Tibial artery (tissue), 4 donors: ENCODE measurements around the gene SNRNP27.

ENCODE experiments used
- DNase-seq, 2 donors: peaks; one replicate each; pipeline ENCODE4 v3.0.0-alpha.2; 2019
- H3K27ac ChIP-seq, 2 donors: fragments of 200-600 bp; sonication (generic) in 1 of 2; 1 replicate in 1 of 2; 2 replicates in 1 of 2; pipeline ENCODE4 v1.5.1; 2018 to 2019; ENCODE audit warnings: mild to moderate bottlenecking in 1 of 2
- H3K27me3 ChIP-seq, 2 donors: fragments of 200-600 bp; sonication (generic) in 1 of 2; one replicate each; pipeline versions ENCODE4 v1.5.1 to v1.6.0; 2016 to 2019
- H3K36me3 ChIP-seq, 3 donors: fragments of 200-600 bp; sonication (generic) in 2 of 3; one replicate each; pipeline ENCODE4 v1.5.1; 2016 to 2019; ENCODE audit warnings: mild to moderate bottlenecking in 2 of 3
- H3K4me1 ChIP-seq, 4 donors: fragments of 200-600 bp; sonication (generic) in 2 of 4; 1 replicate in 3 of 4; 2 replicates in 1 of 4; pipeline ENCODE4 v1.5.1; 2016 to 2019
- H3K4me3 ChIP-seq, 2 donors: fragments of 200-600 bp; sonication (generic) in 1 of 2; 1 replicate in 1 of 2; 2 replicates in 1 of 2; pipeline ENCODE4 v1.5.1; 2018 to 2019; ENCODE audit warnings: mild to moderate bottlenecking in 2 of 2
- H3K9me3 ChIP-seq, 3 donors: fragments of 200-600 bp; sonication (generic) in 1 of 3; one replicate each; pipeline ENCODE4 v1.5.1; 2016 to 2019
- CTCF ChIP-seq, 2 experiments: fragments of 200-600 bp in 1 of 2; fragments of 450-650 bp in 1 of 2; IDR thresholded peaks; one replicate each; pipeline ENCODE4 v1.5.1; 2017 to 2019; ENCODE audit warnings: antibody characterized with exemption in 2 of 2, mild to moderate bottlenecking in 1 of 2, moderate library complexity in 1 of 2
- intact Hi-C: fragments of 100-400 bp; cut with DNase I; formaldehyde crosslinking; loops from one replicate; pipeline ENCODE4 v1.15.0; 2023; ENCODE audit warnings: low total_unique reads

SNRNP27 gene

GRCh38 chr2:69943000-69943842 is 49.5 kb downstream of the SNRNP27 start:
- DNase-seq = no peak
- no peak overlapping the region for H3K27ac ChIP-seq
- H3K4me1 ChIP-seq = no peaks in the 10 kb centered on the region
- no peaks in the 10 kb centered on the region for H3K27me3 ChIP-seq
- no peak overlapping the region for H3K4me3 ChIP-seq
- H3K9me3 ChIP-seq = no peaks in the 10 kb centered on the region
- intact Hi-C loops = no loop called here
- no peak for TF ChIP-seq CTCF (IDR thresholded peaks at IDR 0.05)
- H3K36me3 ChIP-seq = peaks cover 13 to 56% (median 37%) of the 10 kb centered on the region in 3 donors

GRCh38 chr2:69943843-69944525 is 50.2 kb downstream of the SNRNP27 start:
- no peak for TF ChIP-seq CTCF (IDR thresholded peaks at IDR 0.05)
- intact Hi-C loops = no loop called here
- H3K4me1 ChIP-seq = peaks cover 0 to 5% (median 2%) of the 10 kb centered on the region in 4 donors
- H3K4me3 ChIP-seq = no peak overlapping the region
- peaks cover 5 to 48% (median 29%) of the 10 kb centered on the region in 3 donors for H3K36me3 ChIP-seq
- H3K27ac ChIP-seq = no peak overlapping the region
- H3K9me3 ChIP-seq = no peaks in the 10 kb centered on the region
- DNase-seq = no peak
- peaks cover 0 to 7% of the 10 kb centered on the region in 2 donors for H3K27me3 ChIP-seq

GRCh38 chr2:69944756-69945155 is 51.0 kb downstream of the SNRNP27 start:
- H3K27me3 ChIP-seq = peaks cover 0 to 13% of the 10 kb centered on the region in 2 donors
- intact Hi-C loops = no loop called here
- H3K36me3 ChIP-seq = peaks cover under 1 to 40% (median 23%) of the 10 kb centered on the region in 3 donors
- no peak for DNase-seq
- H3K9me3 ChIP-seq = no peaks in the 10 kb centered on the region
- H3K4me1 ChIP-seq = peaks cover 0 to 5% (median 2%) of the 10 kb centered on the region in 4 donors
- H3K4me3 ChIP-seq = no peak overlapping the region
- no peak for TF ChIP-seq CTCF (IDR thresholded peaks at IDR 0.05)
- no peak overlapping the region for H3K27ac ChIP-seq

- intact Hi-C loops = no loop called here
- Histone ChIP-seq H3K36me3 (peaks cover 0 to 33% (median 22%) of the 10 kb centered on the region in 3 donors), H3K27ac (no peak overlapping the region), H3K4me1 (peaks cover 0 to 5% (median 2%) of the 10 kb centered on the region in 4 donors), H3K27me3 (peaks cover 0 to 13% of the 10 kb centered on the region in 2 donors), H3K4me3 (no peak overlapping the region), H3K9me3 (no peaks in the 10 kb centered on the region)
- TF ChIP-seq CTCF (IDR thresholded peaks at IDR 0.05) = no peak
- DNase-seq = no peak
These were observed 51.7 kb downstream of the SNRNP27 start for GRCh38 chr2:69945441-69945840.

- DNase-seq = no peak
- no peak overlapping the region for H3K27ac ChIP-seq
- H3K27me3 ChIP-seq = peaks cover 0 to 13% of the 10 kb centered on the region in 2 donors
- peaks cover 0 to 5% (median 2%) of the 10 kb centered on the region in 4 donors for H3K4me1 ChIP-seq
- no peak for TF ChIP-seq CTCF (IDR thresholded peaks at IDR 0.05)
- H3K36me3 ChIP-seq = peaks cover 0 to 28% (median 22%) of the 10 kb centered on the region in 3 donors
- H3K9me3 ChIP-seq = no peaks in the 10 kb centered on the region
- no peak overlapping the region for H3K4me3 ChIP-seq
- intact Hi-C loops = no loop called here
These were observed 52.2 kb downstream of the SNRNP27 start for GRCh38 chr2:69945941-69946340.
